HCT116 (cell line): ENCODE measurements around the gene MRPS35. TPM values are rescaled to one million over a fixed set of nuclear protein-coding genes. Genes with fewer than 3 reads are reported as not detected.

ENCODE experiments used
- ATAC-seq: fragments of 200-7000 bp; cut with Tn5 transposase; 2 replicates; pipeline ENCODE4 v1.9.1; 2020; ENCODE audit warnings: mild to moderate bottlenecking, moderate library complexity
- BruUV-seq: library from RNA; stranded (reverse); fragments of 400-500 nt; replicated peaks from 2 replicates; lab custom pipeline; 2021; lab: Mats Ljungman, UMichigan
- CTCF ChIA-PET: fragments of 300-600 bp; sonication (Branson Sonifier 250); formaldehyde crosslinking; loops from one replicate; lab custom pipeline; 2021; ENCODE audit warnings: antibody characterized with exemption; lab: Charles Lee
- POLR2A ChIA-PET: fragments of 300-600, 350-600 bp; sonication (Branson Sonifier 250); formaldehyde crosslinking; loops from one replicate; lab custom pipeline; 2021; ENCODE audit warnings: antibody characterized with exemption; lab: Charles Lee
- RAD21 ChIA-PET, 2 experiments: fragments of 300-600 bp; sonication (Branson Sonifier 250); formaldehyde crosslinking; loops; one replicate each; lab custom pipeline; 2023; ENCODE audit warnings: low total read pairs in 2 of 2; ENCODE audit not compliant: uncharacterized antibody in 2 of 2, unreplicated experiment in 2 of 2, low non-redundant PET in 1 of 2; lab: Charles Lee
- DNase-seq: peaks from one replicate; pipeline ENCODE4 v3.0.0-alpha.2; 2010; ENCODE audit warnings: low read depth, low spot score
- H2AFZ ChIP-seq: fragments of 200-600 bp; shearing (Covaris generic), sonication (generic); 2 replicates; pipeline ENCODE4 v1.6.1; 2017; ENCODE audit warnings: low read depth, mixed run types, mixed read lengths, antibody characterized with exemption, low read length; ENCODE audit not compliant: poor library complexity, severe bottlenecking
- H3K27ac ChIP-seq: 2 replicates; pipeline ENCODE4 v1.5.1; 2012; ENCODE audit warnings: low read depth, low read length
- H3K27me3 ChIP-seq: fragments of 200-600 bp; sonication (generic); 2 replicates; pipeline ENCODE4 v1.6.1; 2016; ENCODE audit warnings: mixed run types, low read length, mixed read lengths; ENCODE audit not compliant: insufficient read depth
- H3K36me3 ChIP-seq, 2 experiments: fragments of 200-500 bp in 1 of 2; fragments of 200-600 bp in 1 of 2; sonication (Bioruptor generic) in 1 of 2; sonication (generic) in 1 of 2; 2 replicates each; pipeline versions ENCODE4 v1.5.1 to v1.6.1; 2014 to 2016; ENCODE audit warnings: low read length in 2 of 2, inconsistent platforms in 1 of 2, mixed read lengths in 1 of 2, mixed run types in 1 of 2; ENCODE audit not compliant: insufficient read depth in 2 of 2, control insufficient read depth in 1 of 2
- H3K4me1 ChIP-seq, 2 experiments: fragments of 200-600 bp in 1 of 2; sonication (generic) in 1 of 2; 2 replicates each; pipeline versions ENCODE4 v1.5.1 to v1.6.1; 2012 to 2017; ENCODE audit warnings: low read length in 2 of 2, inconsistent platforms in 1 of 2, mild to moderate bottlenecking in 1 of 2, mixed read lengths in 1 of 2, mixed run types in 1 of 2, moderate library complexity in 1 of 2; ENCODE audit not compliant: insufficient read depth in 2 of 2, control insufficient read depth in 1 of 2
- H3K4me2 ChIP-seq: fragments of 200-600 bp; sonication (generic); 2 replicates; pipeline ENCODE4 v1.6.1; 2017; ENCODE audit warnings: mixed run types, low read length, mixed read lengths
- H3K4me3 ChIP-seq, 2 experiments: fragments of 200-600 bp in 1 of 2; sonication (generic) in 1 of 2; replicated peaks in 1 of 2; 2 replicates each; pipeline ENCODE4 v1.5.1; 2011 to 2016; ENCODE audit warnings: low read length in 2 of 2, control low read depth in 1 of 2, low read depth in 1 of 2, mild to moderate bottlenecking in 1 of 2, mixed read lengths in 1 of 2, mixed run types in 1 of 2
- H3K79me2 ChIP-seq: fragments of 200-600 bp; sonication (generic); 2 replicates; pipeline ENCODE4 v1.6.1; 2017; ENCODE audit warnings: mild to moderate bottlenecking, mixed run types, low read length, moderate library complexity, mixed read lengths; ENCODE audit not compliant: insufficient read depth
- H3K9ac ChIP-seq: fragments of 200-600 bp; sonication (generic); 2 replicates; pipeline ENCODE4 v1.6.1; 2016; ENCODE audit warnings: low read length, mixed read lengths
- H3K9me2 ChIP-seq: fragments of 200-600 bp; sonication (generic), shearing (Covaris generic); 2 replicates; pipeline ENCODE4 v1.6.1; 2017; ENCODE audit warnings: mixed run types, mild to moderate bottlenecking, moderate library complexity; ENCODE audit not compliant: insufficient read depth
- H3K9me3 ChIP-seq, 2 experiments: fragments of 200-500 bp in 1 of 2; fragments of 200-600 bp in 1 of 2; sonication (Bioruptor generic) in 1 of 2; sonication (generic) in 1 of 2; 2 replicates each; pipeline ENCODE4 v1.6.1; 2014 to 2017; ENCODE audit warnings: low read length in 2 of 2, mixed read lengths in 2 of 2, inconsistent platforms in 1 of 2, low read depth in 1 of 2, mild to moderate bottlenecking in 1 of 2, mixed run types in 1 of 2, moderate library complexity in 1 of 2; ENCODE audit not compliant: control insufficient read depth in 1 of 2, insufficient read depth in 1 of 2
- H4K20me1 ChIP-seq: fragments of 200-600 bp; sonication (generic), shearing (Covaris generic); 2 replicates; pipeline ENCODE4 v1.6.1; 2017; ENCODE audit warnings: mixed run types, mild to moderate bottlenecking, moderate library complexity; ENCODE audit not compliant: insufficient read depth
- CBX3 ChIP-seq: IDR thresholded peaks from 2 replicates; pipeline ENCODE4 v1.6.1; 2012; ENCODE audit warnings: low read depth
- EGR1 ChIP-seq: IDR thresholded peaks from 2 replicates; pipeline ENCODE4 v1.6.1; 2012; ENCODE audit warnings: low read depth
- ELF1 ChIP-seq: IDR thresholded peaks from 2 replicates; pipeline ENCODE4 v1.6.1; 2012; ENCODE audit warnings: low read depth, borderline replicate concordance
- EZH2phosphoT487 ChIP-seq: fragments of 200-600 bp; IDR thresholded peaks from 2 replicates; pipeline ENCODE4 v1.6.1; 2018; ENCODE audit warnings: antibody characterized with exemption, borderline replicate concordance
- FOSL1 ChIP-seq: IDR thresholded peaks from 2 replicates; pipeline ENCODE4 v1.6.1; 2012; ENCODE audit warnings: low read depth
- JUND ChIP-seq: IDR thresholded peaks from 2 replicates; pipeline ENCODE4 v1.6.1; 2012
- POLR2A ChIP-seq: IDR thresholded peaks from 2 replicates; pipeline ENCODE4 v1.7.0; 2011; ENCODE audit warnings: borderline replicate concordance; ENCODE audit not compliant: insufficient read depth, insufficient read length; ENCODE audit errors: extremely low read depth
- POLR2AphosphoS5 ChIP-seq: IDR thresholded peaks from 2 replicates; pipeline ENCODE4 v1.6.1; 2011; ENCODE audit warnings: mild to moderate bottlenecking, low read depth, low read length, moderate library complexity
- SP1 ChIP-seq: IDR thresholded peaks from 2 replicates; pipeline ENCODE4 v1.6.1; 2012; ENCODE audit warnings: low read depth
- SRF ChIP-seq: IDR thresholded peaks from 2 replicates; pipeline ENCODE4 v1.6.1; 2012; ENCODE audit warnings: low read depth
- TCF7L2 ChIP-seq: IDR thresholded peaks from 2 replicates; pipeline ENCODE4 v1.7.0; 2011; ENCODE audit warnings: borderline replicate concordance, inconsistent platforms; ENCODE audit not compliant: insufficient read depth, insufficient read length; ENCODE audit errors: extremely low read depth
- YY1 ChIP-seq: IDR thresholded peaks from 2 replicates; pipeline ENCODE4 v1.6.1; 2011; ENCODE audit warnings: low read length, low read depth, moderate library complexity, mild to moderate bottlenecking; ENCODE audit not compliant: insufficient replicate concordance; ENCODE audit errors: extremely low read depth
- ZFX ChIP-seq: fragments of 450-650 bp; IDR thresholded peaks from 2 replicates; pipeline ENCODE4 v1.6.1; 2017
- intact Hi-C: fragments of 100-400 bp; cut with micrococcal nuclease; formaldehyde crosslinking; loops from 2 replicates; pipeline ENCODE4 v1.10.0; 2022
- total RNA-seq: library from RNA; stranded (reverse); gene quantifications from one replicate; pipeline ENCODE4 v1.2.1, GENCODE V29; 2021; ENCODE audit not compliant: unreplicated experiment
- TF ChIP-seq, protein P1 (sequence below): IDR thresholded peaks from 2 replicates; pipeline ENCODE4 v1.6.1; 2012

MRPS35 gene
- total RNA-seq, 1 experiment from 2014 or later: 55.4 TPM

DNA sequence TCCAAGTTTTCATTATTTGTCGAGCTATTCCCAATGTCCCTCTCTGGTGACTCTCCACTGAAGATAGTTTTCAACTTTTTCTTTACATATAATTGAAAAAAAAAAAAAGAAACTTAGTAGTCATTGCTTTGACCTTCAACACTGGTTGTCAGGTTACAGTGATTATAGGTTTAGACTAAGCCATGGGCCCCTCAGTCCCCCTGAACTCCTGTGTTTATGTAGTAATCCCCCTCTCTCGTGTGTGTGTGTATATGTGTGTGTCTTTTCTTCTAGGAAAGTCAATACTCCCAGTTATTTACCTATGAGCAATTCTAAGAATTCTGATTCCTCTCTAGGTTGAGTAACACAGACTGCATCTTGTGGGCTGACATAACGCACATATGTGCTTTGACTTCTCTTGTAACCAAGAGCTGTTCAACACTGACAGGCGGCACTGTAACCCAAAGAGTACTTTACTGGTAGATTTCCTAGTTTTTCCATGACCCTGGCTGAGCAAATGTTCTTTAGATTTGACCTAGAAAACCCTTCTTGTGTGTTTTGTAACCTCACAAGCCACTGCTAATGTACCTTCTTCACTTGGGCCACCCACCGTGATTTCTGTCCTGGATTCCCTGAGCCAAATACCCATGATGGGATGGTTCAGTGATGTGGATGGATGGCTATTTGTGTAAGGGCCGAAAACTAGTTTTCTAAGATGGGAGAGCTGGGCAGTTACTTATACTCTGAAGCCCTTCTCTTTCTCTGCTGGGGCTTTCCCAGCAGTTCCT is 84.4 kb downstream of the MRPS35 start:
- intact Hi-C loops: no loop called here
- H3K9me3 ChIP-seq: no peaks in the 10 kb centered on the region
- H2AFZ ChIP-seq: no peak overlapping the region
- POLR2A ChIA-PET: no interaction called here
- BruUV-seq: no TSS peak
- no peaks in the 10 kb centered on the region for H3K4me1 ChIP-seq
- no peak for ATAC-seq
- no peak overlapping the region for H3K4me3 ChIP-seq
- DNase-seq: no peak
- TF ChIP-seq ZFX: no peak
- TF ChIP-seq, protein P1, sequence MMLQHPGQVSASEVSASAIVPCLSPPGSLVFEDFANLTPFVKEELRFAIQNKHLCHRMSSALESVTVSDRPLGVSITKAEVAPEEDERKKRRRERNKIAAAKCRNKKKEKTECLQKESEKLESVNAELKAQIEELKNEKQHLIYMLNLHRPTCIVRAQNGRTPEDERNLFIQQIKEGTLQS: no peak
- no peak for TF ChIP-seq ELF1
- TF ChIP-seq CBX3: no peak
- no peak for TF ChIP-seq SRF
- no peak for TF ChIP-seq POLR2AphosphoS5
- TF ChIP-seq TCF7L2: no peak
- TF ChIP-seq POLR2A: no peak
- TF ChIP-seq YY1: no peak
- no peak for TF ChIP-seq EGR1
- TF ChIP-seq JUND: no peak
- TF ChIP-seq EZH2phosphoT487: no peak
- TF ChIP-seq FOSL1: no peak
- TF ChIP-seq SP1: no peak
- CTCF ChIA-PET: no interaction called here
- no peak overlapping the region for H3K4me2 ChIP-seq
- no peaks in the 10 kb centered on the region for H4K20me1 ChIP-seq
- H3K27ac ChIP-seq: no peak overlapping the region
- peaks cover 14% of the 10 kb centered on the region for H3K79me2 ChIP-seq
- H3K9ac ChIP-seq: no peak overlapping the region
- H3K36me3 ChIP-seq: peaks cover 23 to 38% of the 10 kb centered on the region in 2 experiments; a peak in 3 of 4 replicates
- H3K27me3 ChIP-seq: no peaks in the 10 kb centered on the region
- RAD21 ChIA-PET: no interaction called here
- H3K9me2 ChIP-seq: no peaks in the 10 kb centered on the region
